AG09309 (cell line): ENCODE data around the gene CTTN.

Experiments used
- DNase-seq: peaks from one replicate; pipeline ENCODE4 v3.0.0-alpha.2; 2010; ENCODE audit warnings: low read depth
- H3K4me3 ChIP-seq: 2 replicates; pipeline ENCODE4 v1.5.1; 2011; ENCODE audit warnings: mild to moderate bottlenecking, low read depth, low read length, moderate library complexity; ENCODE audit not compliant: control insufficient read depth
- CTCF ChIP-seq: IDR thresholded peaks from 2 replicates; pipeline ENCODE4 v1.5.1; 2011; ENCODE audit warnings: mild to moderate bottlenecking, low read depth, low read length, inconsistent platforms; ENCODE audit not compliant: insufficient read depth, control insufficient read depth; ENCODE audit errors: missing control alignments

Gene CTTN

GRCh38 chr11:70398834-70399680, 728 bp downstream of the CTTN start:
- no peak for TF ChIP-seq CTCF
- DNase-seq, result no peak
- H3K4me3 ChIP-seq, result peak overlapping the region; percentile 98

- H3K4me3 ChIP-seq, result peak overlapping the region; percentile 98
- peak; percentile 80 for DNase-seq
- TF ChIP-seq CTCF, result no peak
These were observed 1.4 kb downstream of the CTTN start for GRCh38 chr11:70399681-70400112.

- TF ChIP-seq CTCF, result no peak
- DNase-seq, result no peak
- H3K4me3 ChIP-seq, result peak overlapping the region; percentile 98; the same call in 1 of the 2 replicates
These were observed 2.3 kb downstream of the CTTN start for GRCh38 chr11:70400643-70401042.

GRCh38 chr11:70402016-70402415, 3.7 kb downstream of the CTTN start:
- H3K4me3 ChIP-seq, result no peak overlapping the region
- no peak for TF ChIP-seq CTCF
- no peak for DNase-seq

GRCh38 chr11:70402685-70403084, 4.4 kb downstream of the CTTN start:
- TF ChIP-seq CTCF, result no peak
- DNase-seq, result no peak
- no peak overlapping the region for H3K4me3 ChIP-seq

DNA sequence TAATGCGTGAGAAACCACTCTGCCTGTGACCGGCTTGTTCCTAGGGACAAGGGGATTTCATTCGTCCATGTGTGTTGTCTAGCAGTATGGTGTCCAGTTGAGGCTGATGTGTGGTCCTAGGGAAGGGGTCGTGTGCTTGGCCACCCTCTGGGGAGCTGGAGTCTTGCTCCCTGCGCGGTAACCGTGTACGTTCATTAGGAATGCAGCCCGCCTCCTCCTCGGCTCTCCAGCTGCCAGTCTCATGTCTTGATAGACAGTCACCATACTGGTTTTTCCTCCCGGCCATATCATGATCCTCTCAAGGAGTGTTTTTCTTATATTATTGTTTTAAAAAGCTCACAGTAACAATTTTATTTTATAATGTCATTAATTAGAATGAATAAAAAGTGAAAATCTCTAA, 5.9 kb downstream of the CTTN start:
- no peak for DNase-seq
- TF ChIP-seq CTCF, result no peak
- no peak overlapping the region for H3K4me3 ChIP-seq
